HUES64 (cell line): Measurements from ENCODE around the gene KDELR3.

Experiments used
- H3K27ac ChIP-seq: 2 replicates; pipeline ENCODE4 v1.7.0; 2013; ENCODE audit warnings: low read depth, low read length, inconsistent platforms
- H3K27me3 ChIP-seq: 2 replicates; pipeline ENCODE4 v1.6.1; 2013; ENCODE audit warnings: mild to moderate bottlenecking, low read length; ENCODE audit not compliant: insufficient read depth
- H3K36me3 ChIP-seq: 2 replicates; pipeline ENCODE4 v1.6.1; 2013; ENCODE audit warnings: mild to moderate bottlenecking, low read length; ENCODE audit not compliant: insufficient read depth
- H3K4me1 ChIP-seq: 2 replicates; pipeline ENCODE4 v1.6.1; 2013; ENCODE audit warnings: mild to moderate bottlenecking, low read length, moderate library complexity; ENCODE audit not compliant: insufficient read depth
- H3K4me3 ChIP-seq: 2 replicates; pipeline ENCODE4 v1.5.1; 2013; ENCODE audit warnings: mild to moderate bottlenecking, low read length, moderate library complexity
- H3K9ac ChIP-seq: 2 replicates; pipeline ENCODE4 v1.6.1; 2013; ENCODE audit warnings: mild to moderate bottlenecking, low read depth, low read length
- H3K9me3 ChIP-seq: 2 replicates; pipeline ENCODE4 v1.6.1; 2013; ENCODE audit warnings: low read depth, low read length; ENCODE audit not compliant: insufficient read depth
- WGBS: fragments of 150-250, 120-280 bp; methylation state at CpG from one replicate; pipeline ENCODE4 v1.1.7; 2013; ENCODE audit warnings: missing lambda C conversion rate; 5-methylcytosine and 5-hydroxymethylcytosine counted together

KDELR3 gene

GRCh38 chr22:38505541-38506117 is 37.7 kb downstream of the KDELR3 start:
- Histone ChIP-seq H3K9me3 (no peaks in the 10 kb centered on the region), H3K9ac (peak overlapping the region; percentile 100), H3K4me1 (peaks cover 24% of the 10 kb centered on the region), H3K27me3 (no peaks in the 10 kb centered on the region), H3K27ac (peak overlapping the region; percentile 100), H3K36me3 (peaks cover 41% of the 10 kb centered on the region), H3K4me3 (peak overlapping the region; percentile 95)
- under 1% methylated on average over 69 of the region's 69 CpGs for WGBS

- WGBS = 2% methylated on average over 83 of the region's 83 CpGs
Observed at GRCh38 chr22:38506118-38506962, 38.4 kb downstream of the KDELR3 start, which contains the start of gene DDX17. Gene DDX17 (minus strand): TSS chr22:38506311.

GRCh38 chr22:38510416-38510970 is 42.6 kb downstream of the KDELR3 start:
- Histone ChIP-seq H3K27me3 (no peaks in the 10 kb centered on the region), H3K27ac (no peak overlapping the region), H3K36me3 (no peaks in the 10 kb centered on the region), H3K9ac (no peak overlapping the region), H3K9me3 (no peaks in the 10 kb centered on the region), H3K4me3 (no peak overlapping the region), H3K4me1 (peaks cover 12% of the 10 kb centered on the region)
- WGBS = 91% methylated on average over 5 of the region's 5 CpGs

More at GRCh38 chr22:38506118-38506962, 38.4 kb downstream of the KDELR3 start, which contains the start of gene DDX17:
- Histone ChIP-seq H3K27me3 (no peaks in the 10 kb centered on the region), H3K27ac (peak within 1 kb of the TSS; percentile 100), H3K9ac (peak within 1 kb of the TSS; percentile 100), H3K36me3 (peaks cover 34% of the 10 kb centered on the region), H3K4me3 (peak within 1 kb of the TSS; percentile 95), H3K4me1 (peaks cover 24% of the 10 kb centered on the region), H3K9me3 (no peaks in the 10 kb centered on the region)

GRCh38 chr22:38513063-38513462 is 45.2 kb downstream of the KDELR3 start:
- Histone ChIP-seq H3K27ac (no peak overlapping the region; the same call in 1 of the 2 replicates), H3K9ac (no peak overlapping the region), H3K9me3 (no peaks in the 10 kb centered on the region), H3K4me1 (peaks cover 8% of the 10 kb centered on the region), H3K36me3 (no peaks in the 10 kb centered on the region), H3K4me3 (no peak overlapping the region), H3K27me3 (no peaks in the 10 kb centered on the region)
- 63% methylated on average over 1 of the region's 1 CpG for WGBS

- no peaks in the 10 kb centered on the region for H3K9me3 ChIP-seq
- no peak overlapping the region for H3K9ac ChIP-seq
- no peak overlapping the region for H3K27ac ChIP-seq
- no peaks in the 10 kb centered on the region for H3K36me3 ChIP-seq
- H3K4me1 ChIP-seq = peaks cover 4% of the 10 kb centered on the region; the same call in 1 of the 2 replicates
- H3K4me3 ChIP-seq = no peak overlapping the region
- H3K27me3 ChIP-seq = no peaks in the 10 kb centered on the region
- WGBS = 89% methylated on average over 4 of the region's 4 CpGs
Observed at GRCh38 chr22:38518620-38519019, 50.7 kb downstream of the KDELR3 start.

DNA sequence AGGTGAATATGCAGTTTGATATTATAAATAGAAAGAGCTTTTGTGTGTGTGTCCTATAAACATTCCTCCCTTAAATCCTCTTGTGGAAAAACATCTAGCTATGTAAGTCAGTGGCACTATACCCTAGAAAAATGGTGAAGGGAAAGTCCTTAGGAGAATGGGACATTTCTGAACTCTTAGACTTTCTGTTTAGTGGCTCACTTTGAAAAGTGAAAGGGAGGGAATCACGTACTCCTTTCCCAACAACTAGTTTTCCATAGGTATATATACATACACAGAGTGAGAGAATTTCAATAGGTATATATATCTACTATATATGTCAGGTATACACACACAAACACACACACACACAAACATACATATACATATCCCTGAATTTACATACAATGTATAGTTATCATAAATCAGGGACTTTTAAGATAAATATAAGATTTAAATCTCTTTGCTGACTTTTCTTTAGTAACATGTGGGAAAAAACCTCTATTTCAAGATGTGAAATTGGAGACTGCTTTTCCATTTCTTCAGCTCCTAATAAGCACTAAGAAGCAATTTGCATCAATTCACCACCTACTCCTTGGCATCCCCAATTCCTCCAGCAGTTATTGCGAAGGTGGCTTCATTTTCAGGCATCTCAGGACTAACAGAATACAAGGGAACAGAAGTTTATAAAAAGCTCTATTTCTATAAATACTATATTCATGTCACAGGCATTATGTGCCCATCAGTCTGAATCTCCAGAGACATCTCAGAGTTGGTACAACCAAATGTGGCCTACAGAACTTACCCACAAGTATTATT is 51.8 kb downstream of the KDELR3 start:
- H3K4me1 ChIP-seq = no peaks in the 10 kb centered on the region
- H3K27ac ChIP-seq = no peak overlapping the region
- H3K4me3 ChIP-seq = no peak overlapping the region
- no peaks in the 10 kb centered on the region for H3K36me3 ChIP-seq
- 94% methylated on average over 1 of the region's 2 CpGs for WGBS
- no peaks in the 10 kb centered on the region for H3K9me3 ChIP-seq
- H3K9ac ChIP-seq = no peak overlapping the region
- H3K27me3 ChIP-seq = no peaks in the 10 kb centered on the region

- 97% methylated on average over 2 of the region's 3 CpGs for WGBS
Observed at GRCh38 chr22:38523029-38523428, 55.1 kb downstream of the KDELR3 start.

DNA sequence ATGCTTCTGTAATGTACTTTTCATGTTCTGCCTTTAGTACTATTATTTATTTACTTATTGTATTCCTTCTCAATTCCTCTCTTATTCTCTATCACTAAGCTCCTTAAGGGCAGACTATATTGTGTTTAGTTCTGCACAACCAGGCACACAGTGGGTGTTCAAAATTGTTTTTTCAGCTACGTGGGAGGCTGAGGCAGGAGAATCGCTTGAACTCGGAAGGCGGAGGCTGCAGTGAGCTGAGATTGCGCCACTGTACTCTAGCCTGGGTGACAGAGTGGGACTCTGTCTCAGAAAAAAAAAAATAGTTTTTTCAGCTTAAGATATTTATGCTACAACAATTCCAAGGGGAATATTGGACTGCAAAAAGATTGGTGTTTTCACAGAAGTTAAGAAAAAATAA is 55.6 kb downstream of the KDELR3 start:
- no peaks in the 10 kb centered on the region for H3K36me3 ChIP-seq
- H3K9ac ChIP-seq = no peak overlapping the region
- no peak overlapping the region for H3K4me3 ChIP-seq
- H3K9me3 ChIP-seq = no peaks in the 10 kb centered on the region
- no peaks in the 10 kb centered on the region for H3K4me1 ChIP-seq
- H3K27me3 ChIP-seq = no peaks in the 10 kb centered on the region
- H3K27ac ChIP-seq = no peak overlapping the region
- 90% methylated on average over 5 of the region's 5 CpGs for WGBS

More at GRCh38 chr22:38523029-38523428, 55.1 kb downstream of the KDELR3 start:
- H3K4me3 ChIP-seq = no peak overlapping the region
- no peaks in the 10 kb centered on the region for H3K9me3 ChIP-seq
- H3K27ac ChIP-seq = no peak overlapping the region
- H3K4me1 ChIP-seq = no peaks in the 10 kb centered on the region
- no peaks in the 10 kb centered on the region for H3K36me3 ChIP-seq
- H3K27me3 ChIP-seq = no peaks in the 10 kb centered on the region
- no peak overlapping the region for H3K9ac ChIP-seq

- H3K4me1 ChIP-seq = no peaks in the 10 kb centered on the region
- no peak overlapping the region for H3K9ac ChIP-seq
- WGBS = 92% methylated on average over 3 of the region's 3 CpGs
- H3K27me3 ChIP-seq = no peaks in the 10 kb centered on the region
- no peaks in the 10 kb centered on the region for H3K36me3 ChIP-seq
- H3K9me3 ChIP-seq = no peaks in the 10 kb centered on the region
- no peak overlapping the region for H3K4me3 ChIP-seq
- H3K27ac ChIP-seq = no peak overlapping the region
Observed at GRCh38 chr22:38524429-38524828, 56.5 kb downstream of the KDELR3 start.

GRCh38 chr22:38531251-38531938 is 63.5 kb downstream of the KDELR3 start:
- Histone ChIP-seq H3K4me1 (peaks cover 5% of the 10 kb centered on the region; the same call in 1 of the 2 replicates), H3K9ac (no peak overlapping the region), H3K36me3 (no peaks in the 10 kb centered on the region), H3K9me3 (no peaks in the 10 kb centered on the region), H3K27ac (no peak overlapping the region), H3K4me3 (no peak overlapping the region), H3K27me3 (no peaks in the 10 kb centered on the region)
- 93% methylated on average over 4 of the region's 4 CpGs for WGBS
